ENCODE data around the gene WT1.

The WT1 gene

DNA sequence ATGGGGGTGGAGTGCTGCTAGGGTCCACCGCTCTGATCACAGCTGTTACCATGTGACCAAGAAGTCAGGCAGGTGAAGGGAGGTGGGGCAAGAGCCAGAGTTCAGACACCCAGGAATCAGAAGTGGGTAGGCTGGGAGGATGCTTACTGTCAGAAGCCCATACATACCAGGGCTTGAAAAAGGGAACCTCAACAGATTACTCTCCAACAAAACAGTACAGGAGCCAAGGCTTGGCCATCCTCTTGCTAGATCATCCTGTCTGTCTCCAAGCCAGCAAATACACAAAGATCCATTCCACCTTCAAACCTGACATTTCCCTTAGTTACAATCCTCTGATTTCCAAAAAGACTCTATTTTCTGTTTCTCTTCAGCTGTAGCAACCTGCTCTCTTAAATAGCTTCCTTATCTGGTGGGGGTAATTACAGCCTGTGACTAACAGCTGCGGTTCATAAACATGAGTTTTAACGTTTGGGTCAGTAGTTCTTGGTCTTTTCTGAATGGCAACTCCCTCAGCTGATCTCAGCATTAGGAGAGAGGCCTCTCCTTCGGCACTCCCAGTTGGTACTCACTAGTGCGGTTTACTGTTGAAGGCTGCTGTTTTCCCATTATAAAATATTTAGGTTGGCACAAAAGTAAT is 31.1 kb upstream of the WT1 start:
- H3K79me2 ChIP-seq (ENCODE audit: control insufficient read depth, low read length), result no peaks in the 10 kb centered on the region
- H3K4me3 ChIP-seq (ENCODE audit: low read length), result no peak overlapping the region
- H3K4me1 ChIP-seq (ENCODE audit: control insufficient read depth, low read length), result no peaks in the 10 kb centered on the region
- H4K20me1 ChIP-seq (ENCODE audit: control insufficient read depth, insufficient read depth, low read depth, low read length), result no peaks in the 10 kb centered on the region
- H3K27me3 ChIP-seq (ENCODE audit: control insufficient read depth, low read length), result no peaks in the 10 kb centered on the region
- no peaks in the 10 kb centered on the region for H3K9me2 ChIP-seq (replicated peaks; ENCODE audit: control insufficient read depth, low read length)
- no peak overlapping the region for H3K4me2 ChIP-seq (ENCODE audit: low read length)
- H3K27ac ChIP-seq (ENCODE audit: low read depth, low read length), result no peak overlapping the region
- H3K9me3 ChIP-seq (ENCODE audit: control insufficient read depth, insufficient read depth, low read length), result no peaks in the 10 kb centered on the region
- no peak for TF ChIP-seq EZH2phosphoT487 (IDR thresholded peaks at IDR 0.05; ENCODE audit: borderline replicate concordance, low read length)
- TF ChIP-seq, protein P1, sequence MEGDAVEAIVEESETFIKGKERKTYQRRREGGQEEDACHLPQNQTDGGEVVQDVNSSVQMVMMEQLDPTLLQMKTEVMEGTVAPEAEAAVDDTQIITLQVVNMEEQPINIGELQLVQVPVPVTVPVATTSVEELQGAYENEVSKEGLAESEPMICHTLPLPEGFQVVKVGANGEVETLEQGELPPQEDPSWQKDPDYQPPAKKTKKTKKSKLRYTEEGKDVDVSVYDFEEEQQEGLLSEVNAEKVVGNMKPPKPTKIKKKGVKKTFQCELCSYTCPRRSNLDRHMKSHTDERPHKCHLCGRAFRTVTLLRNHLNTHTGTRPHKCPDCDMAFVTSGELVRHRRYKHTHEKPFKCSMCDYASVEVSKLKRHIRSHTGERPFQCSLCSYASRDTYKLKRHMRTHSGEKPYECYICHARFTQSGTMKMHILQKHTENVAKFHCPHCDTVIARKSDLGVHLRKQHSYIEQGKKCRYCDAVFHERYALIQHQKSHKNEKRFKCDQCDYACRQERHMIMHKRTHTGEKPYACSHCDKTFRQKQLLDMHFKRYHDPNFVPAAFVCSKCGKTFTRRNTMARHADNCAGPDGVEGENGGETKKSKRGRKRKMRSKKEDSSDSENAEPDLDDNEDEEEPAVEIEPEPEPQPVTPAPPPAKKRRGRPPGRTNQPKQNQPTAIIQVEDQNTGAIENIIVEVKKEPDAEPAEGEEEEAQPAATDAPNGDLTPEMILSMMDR (IDR thresholded peaks at IDR 0.05; ENCODE audit: low read depth, low read length, poor library complexity, severe bottlenecking), result no peak
- H3K36me3 ChIP-seq (ENCODE audit: control insufficient read depth, low read length), result no peaks in the 10 kb centered on the region
- H3F3A ChIP-seq (ENCODE audit: control insufficient read depth, insufficient read depth), result no peaks in the 10 kb centered on the region

DNA sequence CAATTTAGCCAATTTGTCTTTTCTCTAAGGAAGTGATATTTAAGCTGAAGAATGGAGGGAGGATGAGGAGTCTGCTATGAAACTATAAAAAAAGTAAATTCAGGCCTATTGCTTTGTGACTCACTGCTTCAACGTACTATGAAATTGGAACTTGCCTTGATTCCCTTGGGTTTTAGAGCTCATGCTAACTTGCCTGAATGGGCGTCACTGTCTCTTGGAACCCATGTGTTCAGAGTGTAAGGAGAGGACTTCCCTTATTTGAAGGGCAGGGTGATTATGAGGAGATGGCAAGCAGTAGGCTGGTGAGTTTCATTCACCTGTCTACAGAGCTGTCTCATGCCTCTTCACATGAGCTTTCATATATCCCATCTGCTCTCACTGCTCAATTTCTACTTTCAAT is 28.7 kb upstream of the WT1 start:
- no peak overlapping the region for H3K27ac ChIP-seq (ENCODE audit: low read depth, low read length)
- H3F3A ChIP-seq (ENCODE audit: control insufficient read depth, insufficient read depth), result no peaks in the 10 kb centered on the region
- H3K9me2 ChIP-seq (replicated peaks; ENCODE audit: control insufficient read depth, low read length), result no peaks in the 10 kb centered on the region

DNA sequence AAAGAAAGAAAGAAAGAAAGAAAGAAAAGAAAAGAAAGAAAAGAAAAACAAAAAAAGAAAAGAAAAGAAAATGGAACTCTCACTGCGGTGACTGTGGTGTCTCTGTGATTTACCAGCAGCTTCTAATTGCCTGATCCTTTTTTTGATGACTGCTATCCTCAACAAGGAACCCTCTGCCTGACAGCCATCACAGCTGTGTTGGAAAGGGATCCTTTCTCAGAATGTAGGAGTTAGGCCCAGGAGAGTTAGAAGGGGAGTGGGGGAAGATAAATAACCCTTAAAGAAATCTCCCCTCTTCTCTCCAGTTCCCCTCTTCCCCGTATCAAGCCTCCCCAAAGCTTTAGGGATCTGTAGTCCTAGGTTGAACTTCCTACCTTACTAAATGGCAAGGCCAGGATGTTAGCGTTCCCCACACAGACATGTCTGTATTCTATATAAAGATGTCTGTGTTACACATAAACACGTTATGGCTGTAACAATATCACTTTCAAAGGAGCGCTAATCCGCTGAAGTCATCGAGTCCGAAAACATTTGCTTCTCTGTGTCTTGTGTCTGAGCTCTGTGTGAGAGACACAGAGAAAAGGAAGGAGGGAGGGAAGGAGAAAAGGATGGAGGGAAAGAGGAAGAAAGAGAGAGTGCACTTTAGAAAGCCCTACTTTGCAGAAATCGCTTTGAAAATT is 26.8 kb upstream of the WT1 start:
- Histone ChIP-seq H3K36me3 (ENCODE audit: control insufficient read depth, low read length) (no peaks in the 10 kb centered on the region), H3K27me3 (ENCODE audit: control insufficient read depth, low read length) (no peaks in the 10 kb centered on the region), H3K9me3 (ENCODE audit: control insufficient read depth, insufficient read depth, low read length) (no peaks in the 10 kb centered on the region), H3K79me2 (ENCODE audit: control insufficient read depth, low read length) (no peaks in the 10 kb centered on the region), H3K9me2 (replicated peaks; ENCODE audit: control insufficient read depth, low read length) (no peaks in the 10 kb centered on the region), H3F3A (ENCODE audit: control insufficient read depth, insufficient read depth) (no peaks in the 10 kb centered on the region), H3K4me3 (ENCODE audit: low read length) (no peak overlapping the region), H3K4me2 (ENCODE audit: low read length) (no peak overlapping the region), H4K20me1 (ENCODE audit: control insufficient read depth, insufficient read depth, low read depth, low read length) (no peaks in the 10 kb centered on the region), H3K27ac (ENCODE audit: low read depth, low read length) (no peak overlapping the region), H3K4me1 (ENCODE audit: control insufficient read depth, low read length) (no peaks in the 10 kb centered on the region)
- no peak for TF ChIP-seq EZH2phosphoT487 (IDR thresholded peaks at IDR 0.05; ENCODE audit: borderline replicate concordance, low read length)
- TF ChIP-seq, protein P1 (IDR thresholded peaks at IDR 0.05; ENCODE audit: low read depth, low read length, poor library complexity, severe bottlenecking), result no peak

More for the DNA sequence above, 28.7 kb upstream of the WT1 start:
- no peaks in the 10 kb centered on the region for H4K20me1 ChIP-seq (ENCODE audit: control insufficient read depth, insufficient read depth, low read depth, low read length)
- no peak overlapping the region for H3K4me2 ChIP-seq (ENCODE audit: low read length)
- H3K79me2 ChIP-seq (ENCODE audit: control insufficient read depth, low read length), result no peaks in the 10 kb centered on the region
- no peaks in the 10 kb centered on the region for H3K36me3 ChIP-seq (ENCODE audit: control insufficient read depth, low read length)
- no peaks in the 10 kb centered on the region for H3K4me1 ChIP-seq (ENCODE audit: control insufficient read depth, low read length)
- no peak overlapping the region for H3K4me3 ChIP-seq (ENCODE audit: low read length)
- TF ChIP-seq, protein P1 (IDR thresholded peaks at IDR 0.05; ENCODE audit: low read depth, low read length, poor library complexity, severe bottlenecking), result no peak
- no peak for TF ChIP-seq EZH2phosphoT487 (IDR thresholded peaks at IDR 0.05; ENCODE audit: borderline replicate concordance, low read length)
- H3K9me3 ChIP-seq (ENCODE audit: control insufficient read depth, insufficient read depth, low read length), result no peaks in the 10 kb centered on the region
- no peaks in the 10 kb centered on the region for H3K27me3 ChIP-seq (ENCODE audit: control insufficient read depth, low read length)

Measured in DOHH2 (cell line).